Kidney epithelial cell (primary cell): ENCODE data around the gene KHDC3L. TPM values are rescaled to one million over a fixed set of nuclear protein-coding genes. Genes with fewer than 3 reads are reported as not detected.
A peak's percentile ranks its signal among the peaks of the same experiment; 100 is the strongest.

Experiments
- DNase-seq: peaks from one replicate; pipeline ENCODE4 v3.0.0-alpha.2; 2010; ENCODE audit warnings: low read depth
- H3K27me3 ChIP-seq: 2 replicates; pipeline ENCODE4 v1.6.0; 2011; ENCODE audit warnings: low read length; ENCODE audit not compliant: control insufficient read depth, insufficient read depth
- H3K36me3 ChIP-seq: 2 replicates; pipeline ENCODE4 v1.5.1; 2011; ENCODE audit warnings: low read length; ENCODE audit not compliant: control insufficient read depth, insufficient read depth
- H3K4me3 ChIP-seq: 2 replicates; pipeline ENCODE4 v1.5.1; 2011; ENCODE audit warnings: low read depth, mild to moderate bottlenecking, control low read depth, low read length
- CTCF ChIP-seq: IDR thresholded peaks from 2 replicates; pipeline ENCODE4 v1.5.1; 2011; ENCODE audit warnings: mild to moderate bottlenecking, moderate library complexity, low read length, control low read depth, inconsistent platforms; ENCODE audit not compliant: insufficient read depth, poor library complexity, severe bottlenecking
- total RNA-seq: library from RNA; depleted of rRNA; stranded (reverse); fragments of >200 nt; gene quantifications from 2 replicates; pipeline ENCODE4 v1.2.3, GENCODE V29; 2015

Gene KHDC3L
- not detected in 2 replicates for total RNA-seq

- H3K27me3 ChIP-seq = no peaks in the 10 kb centered on the region
- H3K4me3 ChIP-seq = no peak within 1 kb of the TSS
- no peak for DNase-seq
- TF ChIP-seq CTCF = no peak
- H3K36me3 ChIP-seq = no peaks in the 10 kb centered on the region
These were observed at the start of gene KHDC3L for GRCh38 chr6:73362358-73362757. TSS of gene KHDC3L (plus strand) at chr6:73362658. CDS start at chr6:73362730, 72 bp downstream.

GRCh38 chr6:73314577-73315492 lies 47.6 kb upstream of the KHDC3L start:
- Histone ChIP-seq H3K36me3 (no peaks in the 10 kb centered on the region), H3K4me3 (peak overlapping the region; percentile 24), H3K27me3 (peaks cover 11% of the 10 kb centered on the region)
- DNase-seq = no peak
- TF ChIP-seq CTCF = no peak

- Histone ChIP-seq H3K27me3 (no peaks in the 10 kb centered on the region), H3K4me3 (no peak overlapping the region), H3K36me3 (no peaks in the 10 kb centered on the region)
- no peak for TF ChIP-seq CTCF
- no peak for DNase-seq
These were observed 39.1 kb upstream of the KHDC3L start for GRCh38 chr6:73323323-73323722.

- no peak for DNase-seq
- no peak overlapping the region for H3K4me3 ChIP-seq
- no peaks in the 10 kb centered on the region for H3K36me3 ChIP-seq
- H3K27me3 ChIP-seq = no peaks in the 10 kb centered on the region
- TF ChIP-seq CTCF = no peak
These were observed 36.8 kb upstream of the KHDC3L start for GRCh38 chr6:73325656-73326055.

GRCh38 chr6:73328790-73329189 lies 33.7 kb upstream of the KHDC3L start:
- peaks cover 3% of the 10 kb centered on the region for H3K27me3 ChIP-seq
- TF ChIP-seq CTCF = no peak
- no peak overlapping the region for H3K4me3 ChIP-seq
- no peaks in the 10 kb centered on the region for H3K36me3 ChIP-seq
- DNase-seq = no peak
